Mammary epithelial cell (primary cell): Measurements from ENCODE around the gene DXO.

Source experiments
- EZH2 ChIP-seq: IDR thresholded peaks from 2 replicates; pipeline ENCODE4 v1.6.1; 2012; ENCODE audit warnings: low read length, inconsistent platforms, borderline replicate concordance
- TF ChIP-seq, protein P1 (sequence below), 2 donors: IDR thresholded peaks in 1 of 2; conservative IDR thresholded peaks in 1 of 2; 2 replicates each; pipeline ENCODE4 v1.5.1; 2011 to 2012; ENCODE audit warnings: inconsistent platforms in 2 of 2, low read length in 2 of 2, mild to moderate bottlenecking in 2 of 2, control low read depth in 1 of 2, low read depth in 1 of 2; ENCODE audit not compliant: insufficient read depth in 1 of 2; ENCODE audit errors: extremely low read depth in 1 of 2

DNA sequence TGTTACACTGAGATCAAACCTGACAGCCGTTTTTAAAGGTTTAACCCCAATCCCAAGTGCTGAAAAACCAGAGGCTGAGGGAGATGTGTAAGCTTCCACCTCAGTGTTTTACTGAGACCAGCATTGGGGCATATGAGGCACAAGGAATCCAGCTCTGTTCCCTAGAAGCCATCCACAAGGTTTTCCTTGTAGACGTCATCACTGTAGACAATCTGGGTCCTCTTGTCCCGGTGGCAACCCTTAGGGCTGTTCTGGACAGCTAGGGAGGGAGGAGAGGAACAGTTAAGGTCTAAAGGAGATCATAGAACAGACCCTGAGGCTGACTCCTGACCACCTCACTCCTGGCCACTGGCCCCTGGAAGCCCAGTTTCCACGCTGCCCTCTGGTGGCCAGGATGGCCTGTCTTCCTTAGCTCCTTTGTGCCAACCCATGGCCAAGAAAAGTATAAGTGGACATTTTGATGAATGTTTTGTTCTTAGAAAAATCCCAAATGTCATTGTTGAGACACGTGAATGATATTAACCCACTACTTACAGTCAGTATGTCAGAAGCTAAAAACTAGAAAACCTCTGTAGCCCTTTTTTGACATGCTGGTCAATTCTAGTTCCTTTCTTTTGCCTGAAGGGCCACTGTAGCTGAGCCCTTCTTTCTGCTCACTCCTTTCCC, 19.7 kb downstream of the DXO start:
- TF ChIP-seq, protein P1, sequence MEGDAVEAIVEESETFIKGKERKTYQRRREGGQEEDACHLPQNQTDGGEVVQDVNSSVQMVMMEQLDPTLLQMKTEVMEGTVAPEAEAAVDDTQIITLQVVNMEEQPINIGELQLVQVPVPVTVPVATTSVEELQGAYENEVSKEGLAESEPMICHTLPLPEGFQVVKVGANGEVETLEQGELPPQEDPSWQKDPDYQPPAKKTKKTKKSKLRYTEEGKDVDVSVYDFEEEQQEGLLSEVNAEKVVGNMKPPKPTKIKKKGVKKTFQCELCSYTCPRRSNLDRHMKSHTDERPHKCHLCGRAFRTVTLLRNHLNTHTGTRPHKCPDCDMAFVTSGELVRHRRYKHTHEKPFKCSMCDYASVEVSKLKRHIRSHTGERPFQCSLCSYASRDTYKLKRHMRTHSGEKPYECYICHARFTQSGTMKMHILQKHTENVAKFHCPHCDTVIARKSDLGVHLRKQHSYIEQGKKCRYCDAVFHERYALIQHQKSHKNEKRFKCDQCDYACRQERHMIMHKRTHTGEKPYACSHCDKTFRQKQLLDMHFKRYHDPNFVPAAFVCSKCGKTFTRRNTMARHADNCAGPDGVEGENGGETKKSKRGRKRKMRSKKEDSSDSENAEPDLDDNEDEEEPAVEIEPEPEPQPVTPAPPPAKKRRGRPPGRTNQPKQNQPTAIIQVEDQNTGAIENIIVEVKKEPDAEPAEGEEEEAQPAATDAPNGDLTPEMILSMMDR (conservative IDR thresholded peaks at IDR 0.05 in 1 of 2, IDR thresholded peaks at IDR 0.05 in 1 of 2; ENCODE audit: extremely low read depth in 1 of 2, insufficient read depth in 1 of 2, low read depth in 1 of 2, low read length in 2 of 2): peak; percentile 74 to 87
- TF ChIP-seq EZH2: no peak
